ENCODE measurements around the gene TGM3.

The TGM3 gene

GRCh38 chr20:2311329-2311728 is 15.5 kb downstream of the TGM3 start:
- no peak for DNase-seq

GRCh38 chr20:2312876-2313275 is 17.1 kb downstream of the TGM3 start:
- no peak for DNase-seq

- no peak for DNase-seq
These were observed 17.5 kb downstream of the TGM3 start for GRCh38 chr20:2313316-2313715.

DNA sequence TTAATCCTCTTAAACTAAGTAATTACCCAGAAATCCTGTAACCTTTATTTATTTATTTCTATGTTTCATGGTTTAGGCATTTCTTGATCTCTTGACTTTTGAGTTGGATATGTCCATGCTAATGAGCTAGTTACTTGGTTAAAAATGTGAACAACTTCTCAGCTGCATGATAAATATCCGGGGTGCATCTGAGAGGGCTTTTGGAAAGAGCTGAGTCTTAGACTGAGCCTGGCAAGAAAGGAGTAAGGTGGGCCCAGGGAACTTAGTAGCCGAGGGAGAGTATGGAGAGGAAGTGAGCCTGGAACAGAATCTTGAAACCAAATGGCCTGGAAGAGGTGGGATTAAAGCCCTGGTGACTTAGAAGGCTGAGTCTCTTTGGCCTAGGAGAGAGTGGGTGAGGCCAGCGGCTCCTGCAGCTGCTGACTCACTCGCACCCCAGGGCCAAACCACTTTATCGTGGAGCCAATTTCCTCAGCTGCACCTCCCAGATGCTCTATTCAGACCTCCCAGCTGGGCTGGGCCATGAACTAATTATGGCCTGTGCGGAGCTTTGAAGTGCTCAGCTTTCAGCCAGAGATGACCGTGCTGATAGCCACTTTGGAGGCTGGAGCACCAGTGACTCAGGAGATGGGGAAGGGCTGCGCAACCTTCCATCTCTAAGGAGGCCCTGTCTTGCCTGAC is 19.1 kb downstream of the TGM3 start:
- DNase-seq = no peak

DNA sequence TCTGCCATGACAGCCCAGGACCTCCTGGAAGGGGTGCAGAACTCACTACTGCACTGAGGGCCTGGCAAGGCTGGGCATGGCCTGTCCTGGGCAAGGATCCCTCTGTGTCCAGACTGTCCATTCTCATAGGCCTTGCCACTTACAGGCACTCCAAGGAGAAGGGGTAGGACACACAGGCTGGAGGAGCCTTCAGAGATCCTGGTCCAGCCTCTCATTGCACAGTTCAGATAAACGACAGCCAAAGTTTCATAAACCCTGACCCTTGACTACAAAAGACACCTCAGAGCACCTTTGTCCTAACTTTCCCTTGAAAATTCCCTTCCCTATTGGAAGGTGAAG is 19.6 kb downstream of the TGM3 start:
- DNase-seq = no peak

- no peak for DNase-seq
These were observed 21.2 kb downstream of the TGM3 start for GRCh38 chr20:2316847-2317495.

GRCh38 chr20:2320813-2321658 is 25.2 kb downstream of the TGM3 start:
- no peak for DNase-seq

DNA sequence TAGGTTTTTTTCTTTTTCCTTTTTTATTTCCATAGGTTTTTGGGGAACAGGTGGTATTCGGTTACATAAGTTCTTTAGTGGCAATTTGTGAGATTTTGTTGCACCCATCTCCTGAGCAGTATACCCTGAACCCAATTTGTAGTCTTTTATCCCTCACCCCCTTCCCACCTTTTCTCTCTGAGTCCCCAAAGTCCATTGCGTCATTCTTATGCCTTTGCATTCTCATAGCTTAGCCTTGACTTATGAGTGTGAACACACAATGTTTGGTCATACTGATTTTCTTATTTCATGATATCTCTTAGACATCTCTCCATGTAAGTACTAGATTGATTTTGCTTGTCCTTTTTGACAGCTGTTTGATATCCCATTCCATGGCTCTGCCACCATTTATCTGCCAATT is 27.2 kb downstream of the TGM3 start:
- no peak for DNase-seq

DNA sequence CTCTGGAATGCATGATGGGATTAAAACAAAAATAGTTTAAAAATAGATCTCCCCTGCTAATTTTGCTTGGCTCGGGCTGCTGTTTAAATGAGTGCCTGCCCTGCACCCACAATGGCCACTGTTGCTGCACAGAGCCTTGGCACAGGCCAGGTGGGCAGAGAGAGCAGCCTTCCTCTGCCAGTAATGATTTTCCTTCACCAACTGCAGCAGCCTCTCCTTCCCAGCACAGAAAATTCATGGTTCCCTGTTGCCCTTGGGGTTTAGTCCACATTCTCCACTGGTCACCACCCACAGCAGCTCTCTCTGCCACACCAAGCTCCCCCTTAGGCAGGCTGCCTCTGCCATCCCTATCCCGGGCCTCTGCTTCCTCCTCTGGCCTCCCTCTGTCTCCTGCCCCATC is 30.2 kb downstream of the TGM3 start:
- DNase-seq = no peak

DNA sequence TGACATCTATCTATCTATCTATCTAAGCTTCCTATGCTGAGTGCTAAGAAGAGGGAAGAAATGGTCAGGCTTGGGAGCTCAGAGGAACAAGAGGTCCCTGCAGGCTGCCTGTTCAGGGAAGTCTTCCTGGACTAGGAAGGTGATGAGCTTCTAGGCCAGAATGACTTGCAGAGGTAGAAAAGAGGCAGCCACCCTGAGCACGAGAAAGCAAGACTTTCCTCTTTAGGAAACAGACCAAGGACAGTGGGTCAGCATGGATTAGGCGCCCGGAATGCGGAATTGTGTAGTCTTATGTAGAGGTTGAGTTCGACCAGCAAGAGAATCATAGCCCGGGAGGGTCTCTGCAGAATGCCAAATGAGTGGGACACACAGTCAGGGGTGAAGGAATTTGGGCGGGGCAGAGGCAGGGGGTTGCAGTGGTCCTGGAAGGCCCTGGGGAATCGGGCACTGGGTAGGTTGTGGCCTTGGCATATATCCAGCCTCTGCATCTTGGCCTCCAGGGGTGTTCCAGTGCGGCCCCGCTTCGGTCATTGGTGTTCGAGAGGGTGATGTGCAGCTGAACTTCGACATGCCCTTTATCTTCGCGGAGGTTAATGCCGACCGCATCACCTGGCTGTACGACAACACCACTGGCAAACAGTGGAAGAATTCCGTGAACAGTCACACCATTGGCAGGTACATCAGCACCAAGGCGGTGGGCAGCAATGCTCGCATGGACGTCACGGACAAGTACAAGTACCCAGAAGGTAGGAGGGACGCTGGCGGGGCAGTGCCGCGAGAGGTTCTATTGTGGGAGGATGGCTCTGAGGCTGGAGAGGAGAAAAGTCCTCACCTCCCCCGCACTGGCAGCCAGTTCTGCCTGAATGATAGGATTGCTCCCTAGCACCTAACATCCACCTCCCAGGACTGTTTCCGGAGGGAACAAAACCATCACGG is 32.1 kb downstream of the TGM3 start:
- no peak for DNase-seq

DNA sequence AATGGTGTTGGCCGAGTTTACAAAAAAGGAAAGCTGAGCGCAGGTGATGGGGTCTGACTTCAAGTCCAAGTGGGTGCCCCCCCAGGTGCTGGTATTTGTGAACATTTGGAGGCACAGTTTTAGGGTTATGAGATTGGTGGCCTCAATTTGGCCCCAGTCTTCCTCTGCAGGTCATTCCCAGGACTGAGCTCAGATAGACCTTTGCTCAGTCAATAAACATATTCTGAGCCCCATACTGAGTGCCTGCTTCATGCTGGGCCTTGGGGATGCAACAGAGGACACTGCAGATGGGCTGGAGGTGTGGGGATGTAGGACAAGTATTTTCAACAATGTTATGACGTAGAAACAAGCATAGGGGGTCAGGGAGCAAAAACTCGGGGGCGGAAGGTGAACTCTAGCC is 33.5 kb downstream of the TGM3 start:
- no peak for DNase-seq

GRCh38 chr20:2330090-2330695 is 34.4 kb downstream of the TGM3 start:
- no peak for DNase-seq

- no peak for DNase-seq
These were observed 35.3 kb downstream of the TGM3 start for GRCh38 chr20:2331106-2331505.

DNA sequence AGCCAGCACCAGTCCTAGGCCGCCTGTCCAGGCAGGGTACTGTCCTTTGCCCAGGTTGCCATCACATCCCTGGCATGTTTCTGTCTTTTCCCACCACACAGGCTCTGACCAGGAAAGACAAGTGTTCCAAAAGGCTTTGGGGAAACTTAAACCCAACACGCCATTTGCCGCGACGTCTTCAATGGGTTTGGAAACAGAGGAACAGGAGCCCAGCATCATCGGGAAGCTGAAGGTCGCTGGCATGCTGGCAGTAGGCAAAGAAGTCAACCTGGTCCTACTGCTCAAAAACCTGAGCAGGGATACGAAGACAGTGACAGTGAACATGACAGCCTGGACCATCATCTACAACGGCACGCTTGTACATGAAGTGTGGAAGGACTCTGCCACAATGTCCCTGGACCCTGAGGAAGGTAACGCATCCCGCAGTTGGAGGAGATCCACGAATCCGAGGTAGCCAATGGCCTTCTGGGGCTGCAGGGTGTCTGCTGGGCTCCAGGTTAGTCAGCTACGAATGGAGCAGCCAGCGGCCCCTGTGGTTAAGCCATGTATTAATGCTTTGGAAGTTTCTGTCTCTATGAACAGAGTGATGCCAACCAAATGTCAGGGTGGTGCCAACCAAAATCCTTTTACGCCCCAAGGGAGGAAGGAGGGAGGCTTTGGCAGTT is 36.2 kb downstream of the TGM3 start:
- no peak for DNase-seq

DNA sequence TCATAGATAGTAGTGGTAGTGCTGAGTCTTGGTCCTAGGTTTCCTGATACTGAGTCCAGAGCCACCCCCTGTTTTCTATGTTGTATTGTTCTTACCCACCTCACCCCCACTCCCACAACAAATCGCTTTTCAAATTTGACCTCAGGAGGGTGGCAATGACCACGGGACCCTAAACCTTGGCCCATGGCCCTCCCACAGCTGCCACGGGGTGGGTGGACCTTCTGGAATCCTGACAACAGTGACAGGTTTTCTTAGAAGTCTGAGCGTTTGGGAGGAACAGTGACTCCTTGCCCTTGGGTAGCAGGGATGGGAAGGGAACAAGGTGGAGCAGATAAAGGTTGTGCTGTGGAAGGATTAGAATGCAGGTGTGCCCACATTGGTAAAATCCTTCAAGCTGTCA is 36.9 kb downstream of the TGM3 start:
- DNase-seq = no peak

DNA sequence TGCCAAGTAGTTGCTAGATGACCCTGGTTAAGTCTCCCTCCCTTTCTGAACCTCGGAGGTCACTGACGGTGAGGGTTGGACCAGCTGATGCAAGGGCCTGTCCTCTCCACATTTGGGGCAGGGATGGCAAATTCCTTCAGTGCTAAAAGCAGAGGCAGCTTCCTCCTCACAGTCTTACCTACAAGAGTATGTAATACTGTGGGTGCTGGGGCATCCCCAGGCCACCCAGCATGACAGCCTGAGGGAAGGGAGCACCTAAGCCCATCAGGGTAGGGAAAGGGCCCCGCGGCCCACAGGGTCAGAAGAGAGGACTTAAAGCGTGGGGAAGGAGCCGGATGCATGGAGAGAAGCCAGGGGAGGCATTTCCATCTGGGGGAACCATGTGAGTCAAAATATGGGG is 38.0 kb downstream of the TGM3 start:
- no peak for DNase-seq

DNA sequence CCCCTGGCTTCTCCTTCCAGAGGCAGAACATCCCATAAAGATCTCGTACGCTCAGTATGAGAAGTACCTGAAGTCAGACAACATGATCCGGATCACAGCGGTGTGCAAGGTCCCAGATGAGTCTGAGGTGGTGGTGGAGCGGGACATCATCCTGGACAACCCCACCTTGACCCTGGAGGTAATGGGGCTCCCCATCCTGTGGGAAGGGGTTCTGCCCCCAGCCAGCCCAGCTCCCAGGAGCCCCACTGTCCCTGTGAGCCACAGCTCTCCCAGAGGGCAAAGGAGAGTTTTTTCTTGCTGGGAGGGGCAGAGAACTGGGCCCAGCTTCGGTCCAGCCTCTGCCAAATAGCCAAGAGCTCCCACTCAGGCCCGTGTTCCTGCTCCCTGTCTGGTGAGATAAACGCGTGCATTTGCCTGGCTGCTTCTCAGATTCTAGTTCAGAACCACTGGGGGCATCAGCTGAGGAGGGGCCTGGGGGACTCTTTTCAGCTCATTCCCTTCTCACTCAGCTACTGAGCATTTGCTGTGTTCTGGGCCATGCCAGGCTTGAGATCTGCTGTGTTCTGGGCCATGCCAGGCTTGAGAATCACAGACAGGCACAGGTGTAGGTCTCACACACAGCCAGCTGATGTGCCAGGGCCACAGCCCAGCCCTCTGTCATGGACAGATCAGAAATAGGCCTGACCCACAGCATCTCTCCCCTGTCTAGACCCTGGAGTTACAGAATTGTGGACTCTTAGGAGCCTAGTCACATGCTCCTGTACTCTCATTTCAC is 39.5 kb downstream of the TGM3 start:
- DNase-seq = no peak

DNA sequence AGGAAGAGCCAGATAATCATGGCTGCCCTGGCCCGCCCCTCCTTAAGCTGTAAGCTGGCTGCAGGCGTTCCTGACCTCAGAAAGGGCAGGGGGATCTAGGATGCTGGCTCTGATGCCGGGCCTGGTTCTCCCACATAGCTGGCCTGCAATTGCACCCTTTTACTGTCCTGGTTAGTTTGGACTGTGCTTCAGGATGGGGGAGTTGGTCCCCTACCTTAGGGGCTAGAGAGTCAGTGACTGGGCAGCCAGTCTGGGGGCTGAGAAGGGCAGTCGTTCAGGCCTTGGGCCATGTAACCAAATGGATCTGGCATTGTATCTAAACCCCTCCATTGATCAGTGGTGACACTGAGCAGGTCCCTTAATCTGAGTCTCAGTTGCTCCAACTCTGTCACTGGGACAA is 40.7 kb downstream of the TGM3 start:
- no peak for DNase-seq

GRCh38 chr20:2337142-2337541 is 41.3 kb downstream of the TGM3 start:
- no peak for DNase-seq

DNA sequence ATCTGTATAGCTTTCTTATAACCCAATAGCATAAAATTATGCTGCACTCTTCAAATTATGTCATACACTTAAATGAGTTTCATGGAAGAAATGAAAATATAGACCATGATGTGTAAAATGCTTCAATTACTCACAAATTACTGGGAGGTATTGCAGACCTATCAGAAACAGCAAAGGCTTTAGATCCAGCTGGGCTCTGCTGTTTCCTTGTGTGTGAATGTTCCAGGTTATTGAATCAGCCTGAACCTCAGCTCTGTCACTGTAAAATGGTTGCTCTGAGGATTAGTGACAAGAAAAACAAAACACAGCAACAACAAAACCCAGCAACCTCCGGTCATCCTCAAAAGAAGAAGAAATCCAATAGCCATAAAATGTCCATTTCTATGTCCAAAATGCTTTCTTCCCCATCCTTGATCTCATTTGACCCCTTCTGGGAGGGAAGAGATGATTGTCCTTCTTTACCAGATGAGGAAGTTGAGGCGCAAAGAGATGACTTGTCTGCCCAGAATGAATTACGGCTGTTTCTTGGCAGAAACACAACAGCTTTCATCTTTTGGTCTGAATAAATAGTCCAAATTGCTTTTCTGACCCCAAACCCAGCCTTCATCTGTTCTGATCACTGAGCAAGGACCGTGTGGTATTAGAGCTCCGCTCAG is 42.7 kb downstream of the TGM3 start:
- DNase-seq = no peak

GRCh38 chr20:2340136-2340535 is 44.3 kb downstream of the TGM3 start:
- DNase-seq = no peak

All from CD4-positive, alpha-beta T cell treated with Interleukin-4 for 4 hours (primary cell).